Activated naive CD8-positive, alpha-beta T cell treated with anti-CD3 and anti-CD28 coated beads for 36 hours (primary cell): ENCODE measurements around the gene RSPO1. TPM values are rescaled to one million over a fixed set of nuclear protein-coding genes. Genes with fewer than 3 reads are reported as not detected.
"Not testable (repeated sequence)": the region's sequence is repeated elsewhere in the genome, so short reads cannot be mapped to it uniquely, and the experiment has no call there.

ENCODE experiments used
- DNase-seq: peaks from one replicate; pipeline ENCODE4 v3.0.0; 2021
- H3K27ac Mint-ChIP-seq: one replicate; pipeline ENCODE4 v1.8.0; 2022; ENCODE audit warnings: mild to moderate bottlenecking, moderate library complexity, mixed read lengths
- H3K27me3 Mint-ChIP-seq: one replicate; pipeline ENCODE4 v1.8.0; 2022; ENCODE audit warnings: mild to moderate bottlenecking, mixed read lengths
- H3K36me3 Mint-ChIP-seq: one replicate; pipeline ENCODE4 v1.8.0; 2021; ENCODE audit warnings: mild to moderate bottlenecking, mixed read lengths
- H3K4me1 Mint-ChIP-seq: one replicate; pipeline ENCODE4 v1.8.0; 2021; ENCODE audit warnings: mixed read lengths
- H3K4me3 Mint-ChIP-seq: one replicate; pipeline ENCODE4 v1.8.0; 2022; ENCODE audit warnings: mild to moderate bottlenecking, moderate library complexity, mixed read lengths
- H3K9me3 Mint-ChIP-seq: one replicate; pipeline ENCODE4 v1.8.0; 2022; ENCODE audit warnings: mixed read lengths
- total RNA-seq, 2 experiments: library from RNA; stranded (reverse); gene quantifications; one replicate each; pipeline ENCODE4 v1.2.3, GENCODE V29; 2021

Gene RSPO1, protein sequence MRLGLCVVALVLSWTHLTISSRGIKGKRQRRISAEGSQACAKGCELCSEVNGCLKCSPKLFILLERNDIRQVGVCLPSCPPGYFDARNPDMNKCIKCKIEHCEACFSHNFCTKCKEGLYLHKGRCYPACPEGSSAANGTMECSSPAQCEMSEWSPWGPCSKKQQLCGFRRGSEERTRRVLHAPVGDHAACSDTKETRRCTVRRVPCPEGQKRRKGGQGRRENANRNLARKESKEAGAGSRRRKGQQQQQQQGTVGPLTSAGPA
- total RNA-seq: not detected

DNA sequence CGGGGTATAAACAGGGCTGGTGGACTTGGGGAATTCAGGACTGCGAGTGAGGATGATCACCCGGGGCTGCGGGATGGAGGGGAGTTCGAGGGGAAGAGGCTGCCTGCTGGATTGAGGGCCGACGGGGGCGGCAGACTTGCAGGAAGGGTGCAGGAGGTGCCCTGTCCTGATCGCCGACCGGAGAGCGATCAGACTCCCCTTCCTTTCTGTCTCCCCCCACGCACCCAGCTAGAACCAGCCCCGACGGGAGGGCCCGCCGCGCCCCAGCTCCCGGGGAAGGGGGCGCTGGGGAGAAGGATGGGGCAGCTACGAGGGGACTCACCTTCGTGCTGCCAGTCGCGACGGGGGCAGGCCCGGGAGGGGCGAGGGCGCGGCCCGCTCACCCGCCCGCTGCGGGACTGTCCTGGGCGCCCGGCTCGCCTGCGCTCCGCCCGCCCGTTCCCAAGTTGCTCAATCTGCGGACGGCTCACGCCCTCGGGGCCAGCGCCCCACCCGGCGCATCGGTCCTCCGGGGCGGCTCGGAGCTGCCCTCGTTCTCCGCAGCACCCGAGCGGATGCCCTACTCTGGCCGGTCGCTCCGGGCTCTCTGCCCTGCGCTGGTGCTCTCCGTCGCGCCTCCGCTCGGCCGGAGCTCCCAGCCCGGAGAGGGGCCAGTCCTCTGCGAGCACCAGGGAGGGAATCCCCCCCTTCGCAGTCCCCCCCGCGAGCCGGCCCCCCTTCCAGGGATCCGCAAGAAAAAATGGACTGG is at the start of gene RSPO1:
Gene RSPO1, minus strand, starts transcription at position 649 of the 748 bp plus-strand sequence. CDS start 5,231 bp downstream, outside the sequence.
- DNase-seq: peak; percentile 8
- H3K4me1 Mint-ChIP-seq: peaks cover 10% of the 10 kb centered on the region
- no peaks in the 10 kb centered on the region for H3K36me3 Mint-ChIP-seq
- H3K4me3 Mint-ChIP-seq: no peak within 1 kb of the TSS
- H3K9me3 Mint-ChIP-seq: no peaks in the 10 kb centered on the region
- no peak within 1 kb of the TSS for H3K27ac Mint-ChIP-seq
- H3K27me3 Mint-ChIP-seq: peaks cover 73% of the 10 kb centered on the region

DNA sequence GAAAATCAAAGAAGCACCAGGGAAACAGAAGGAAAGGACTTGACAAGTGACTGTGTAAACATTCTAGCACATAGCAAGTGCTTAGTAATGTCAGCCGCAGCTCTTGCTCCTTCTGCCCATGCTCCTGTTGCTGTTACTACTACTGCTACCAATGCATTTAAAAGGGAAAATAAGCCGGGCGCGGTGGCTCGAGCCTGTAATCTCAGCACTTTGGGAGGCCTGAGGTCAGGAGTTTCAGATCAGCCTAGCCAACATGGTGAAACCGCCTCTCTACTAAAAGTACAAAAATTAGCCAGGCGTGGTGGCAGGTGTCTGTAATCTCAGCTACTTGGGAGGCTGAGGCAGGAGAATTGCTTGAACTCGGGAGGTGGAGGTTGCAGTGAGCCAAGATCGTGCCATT is 49.5 kb upstream of the RSPO1 start:
- H3K4me3 Mint-ChIP-seq, DNase-seq, H3K27me3 Mint-ChIP-seq, H3K9me3 Mint-ChIP-seq, H3K27ac Mint-ChIP-seq: not testable (repeated sequence)
- peaks cover 23% of the 10 kb centered on the region for H3K4me1 Mint-ChIP-seq
- peaks cover 26% of the 10 kb centered on the region for H3K36me3 Mint-ChIP-seq

DNA sequence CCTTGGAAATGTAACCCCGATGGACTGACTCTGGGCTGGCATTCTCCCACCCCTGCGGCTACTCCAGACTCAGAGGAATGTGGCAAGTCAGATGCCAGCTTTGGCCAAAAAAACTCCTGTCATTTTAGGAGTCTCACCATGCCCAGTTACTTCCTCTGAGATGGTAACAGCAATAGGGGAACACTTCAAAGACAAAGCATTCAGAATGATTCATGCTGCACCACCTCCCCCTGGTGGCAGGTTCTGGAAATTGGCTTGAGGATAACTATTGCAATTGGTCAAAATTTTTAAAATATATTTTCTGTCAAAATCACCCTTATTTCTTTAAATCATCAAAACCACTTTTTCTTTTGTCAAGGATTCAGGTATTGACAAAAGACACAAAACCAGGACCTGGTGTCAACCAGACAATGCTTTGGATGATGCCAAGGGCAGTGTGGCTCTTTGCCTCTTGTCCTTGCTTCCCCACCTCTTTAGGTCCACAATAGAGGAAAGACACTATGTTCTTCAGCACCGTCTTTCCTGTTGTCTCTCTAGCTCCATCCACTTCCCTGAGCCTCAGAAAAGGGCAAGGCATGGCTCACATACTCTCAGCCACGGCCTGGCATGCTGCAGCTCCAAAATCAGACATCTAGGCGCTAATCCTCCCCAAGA is 47.8 kb upstream of the RSPO1 start:
- H3K27me3 Mint-ChIP-seq: no peaks in the 10 kb centered on the region
- H3K4me1 Mint-ChIP-seq: peaks cover 8% of the 10 kb centered on the region
- H3K36me3 Mint-ChIP-seq: peaks cover 17% of the 10 kb centered on the region
- H3K4me3 Mint-ChIP-seq: peak overlapping the region; percentile 37
- peak; percentile 69 for DNase-seq
- no peaks in the 10 kb centered on the region for H3K9me3 Mint-ChIP-seq
- H3K27ac Mint-ChIP-seq: no peak overlapping the region

DNA sequence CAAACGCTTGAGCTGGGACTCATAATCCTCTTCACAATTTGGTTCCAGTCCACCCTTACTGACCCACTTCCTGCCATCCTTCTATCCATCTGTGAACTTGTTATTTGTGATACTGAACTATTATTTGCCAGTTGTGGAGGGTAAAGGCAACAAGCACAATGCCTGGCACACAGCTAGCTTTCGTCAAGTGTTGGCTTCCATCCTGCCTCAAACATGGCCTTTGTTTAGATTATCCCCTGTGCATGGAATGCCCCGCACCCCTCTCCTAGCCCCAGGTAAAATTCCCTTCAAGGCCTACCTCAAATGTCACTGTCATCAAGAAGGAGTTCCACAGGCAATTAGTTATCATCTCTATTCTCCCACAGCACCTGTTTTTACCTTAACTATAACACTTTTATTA is 46.2 kb upstream of the RSPO1 start:
- Mint-ChIP-seq H3K9me3 (no peaks in the 10 kb centered on the region), H3K4me3 (no peak overlapping the region), H3K27me3 (no peaks in the 10 kb centered on the region), H3K27ac (no peak overlapping the region), H3K36me3 (peaks cover 13% of the 10 kb centered on the region), H3K4me1 (peaks cover 8% of the 10 kb centered on the region)
- DNase-seq: no peak

DNA sequence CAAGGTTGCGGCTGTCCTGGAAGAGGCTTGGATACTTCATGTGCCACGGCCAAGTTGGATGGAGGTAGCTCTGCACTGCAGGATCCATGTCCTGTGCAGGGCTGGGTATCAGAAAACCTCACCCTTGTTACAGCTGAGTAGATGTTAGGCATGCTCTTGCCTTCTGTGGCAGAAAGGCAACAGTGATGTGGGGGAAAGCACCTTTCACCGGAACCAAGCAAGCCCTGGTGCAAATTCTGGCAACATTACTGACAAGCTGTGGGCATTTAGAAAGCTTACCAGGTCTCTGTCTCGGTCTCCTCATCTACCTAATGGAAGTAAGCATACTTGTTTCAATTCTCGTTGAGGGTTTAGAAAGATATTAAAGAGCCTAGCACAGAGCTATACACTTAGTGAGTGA is 43.1 kb upstream of the RSPO1 start:
- H3K36me3 Mint-ChIP-seq: peaks cover 11% of the 10 kb centered on the region
- no peak for DNase-seq
- no peaks in the 10 kb centered on the region for H3K27me3 Mint-ChIP-seq
- no peak overlapping the region for H3K27ac Mint-ChIP-seq
- peaks cover 21% of the 10 kb centered on the region for H3K4me1 Mint-ChIP-seq
- H3K9me3 Mint-ChIP-seq: no peaks in the 10 kb centered on the region
- no peak overlapping the region for H3K4me3 Mint-ChIP-seq

DNA sequence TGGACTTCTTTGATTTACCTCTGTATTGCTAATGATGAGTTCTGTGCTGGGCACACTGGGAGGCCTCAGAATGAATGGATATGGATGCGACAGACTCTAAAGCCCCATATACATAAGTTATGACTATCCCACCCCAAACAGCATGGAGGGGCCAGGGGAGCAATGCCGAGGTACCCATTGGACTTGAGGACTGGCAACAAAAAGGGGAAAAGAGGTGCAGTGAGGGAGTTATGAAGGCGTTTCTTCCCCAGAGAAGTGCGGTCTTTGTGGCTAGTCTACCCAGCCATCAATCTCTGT is 42.4 kb upstream of the RSPO1 start:
- Mint-ChIP-seq H3K27me3 (no peaks in the 10 kb centered on the region), H3K4me1 (peaks cover 16% of the 10 kb centered on the region), H3K36me3 (peaks cover 5% of the 10 kb centered on the region), H3K27ac (no peak overlapping the region), H3K4me3 (no peak overlapping the region), H3K9me3 (no peaks in the 10 kb centered on the region)
- DNase-seq: no peak

DNA sequence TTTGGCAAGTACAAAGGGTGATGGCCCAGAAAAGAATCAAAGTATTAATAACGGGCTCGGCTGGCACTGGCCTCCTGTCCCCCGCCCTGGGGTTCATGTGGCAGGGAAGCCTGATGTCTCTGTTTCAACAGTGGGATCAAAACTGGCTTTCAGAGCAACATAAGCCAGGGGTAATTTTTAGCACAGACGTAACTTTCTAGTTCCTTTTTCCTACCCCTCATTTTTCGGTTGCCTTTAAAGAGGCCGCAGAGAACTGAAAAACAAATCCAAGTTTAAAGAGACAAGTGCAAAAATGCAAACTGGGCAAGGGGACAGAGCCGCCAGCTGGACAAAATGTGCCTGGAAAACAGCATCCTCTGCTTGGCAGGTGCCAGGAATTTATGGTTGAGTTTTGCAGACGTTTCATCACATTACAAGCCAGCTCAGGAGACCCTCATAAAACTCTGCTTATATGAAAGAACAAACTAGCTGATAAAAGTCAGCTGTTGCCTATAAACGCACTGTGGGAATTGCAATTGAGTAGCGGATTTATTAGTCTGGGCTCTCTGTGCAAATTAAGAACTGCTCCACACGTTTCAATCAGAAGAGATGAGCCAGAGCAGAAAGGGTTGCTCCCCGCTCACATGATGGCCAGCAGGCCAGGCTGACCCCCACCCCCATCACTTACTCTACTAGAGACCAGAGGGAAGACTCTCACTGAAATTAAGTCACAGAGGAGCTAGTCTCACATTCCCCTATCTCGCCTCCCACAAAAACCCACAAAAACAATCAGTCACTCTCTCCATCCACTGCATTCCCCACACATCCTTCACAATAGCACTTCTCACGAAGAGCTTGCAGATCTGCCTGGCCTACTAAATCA is 41.8 kb upstream of the RSPO1 start:
- H3K4me3 Mint-ChIP-seq: no peak overlapping the region
- DNase-seq: no peak
- H3K27me3 Mint-ChIP-seq: peaks cover 2% of the 10 kb centered on the region
- H3K36me3 Mint-ChIP-seq: peaks cover 4% of the 10 kb centered on the region
- peak overlapping the region; percentile 26 for H3K27ac Mint-ChIP-seq
- no peaks in the 10 kb centered on the region for H3K9me3 Mint-ChIP-seq
- peaks cover 16% of the 10 kb centered on the region for H3K4me1 Mint-ChIP-seq

DNA sequence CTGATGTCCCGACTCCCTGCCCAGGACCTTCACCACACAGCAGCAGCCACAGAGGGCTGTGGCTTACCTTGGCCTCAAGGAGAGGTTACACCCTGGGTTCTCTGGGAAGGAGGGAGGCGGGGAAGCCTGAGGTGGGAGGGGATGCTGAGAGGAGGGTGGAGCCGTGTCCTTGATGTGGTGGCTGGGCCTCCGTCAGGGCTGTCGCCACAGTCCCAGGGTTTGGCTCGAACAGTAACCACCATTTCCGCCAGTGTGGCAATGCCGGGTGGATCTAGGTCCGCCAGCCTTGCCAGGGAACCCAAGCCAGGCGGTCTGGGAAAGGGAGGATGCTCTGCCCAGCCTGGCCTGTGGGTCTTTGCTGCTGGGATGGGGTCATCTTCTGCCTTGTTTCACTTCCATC is 39.2 kb upstream of the RSPO1 start:
- Mint-ChIP-seq H3K27me3 (peaks cover 6% of the 10 kb centered on the region), H3K9me3 (no peaks in the 10 kb centered on the region), H3K4me1 (peaks cover 16% of the 10 kb centered on the region), H3K4me3 (no peak overlapping the region), H3K27ac (no peak overlapping the region), H3K36me3 (no peaks in the 10 kb centered on the region)
- peak; percentile 72 for DNase-seq

DNA sequence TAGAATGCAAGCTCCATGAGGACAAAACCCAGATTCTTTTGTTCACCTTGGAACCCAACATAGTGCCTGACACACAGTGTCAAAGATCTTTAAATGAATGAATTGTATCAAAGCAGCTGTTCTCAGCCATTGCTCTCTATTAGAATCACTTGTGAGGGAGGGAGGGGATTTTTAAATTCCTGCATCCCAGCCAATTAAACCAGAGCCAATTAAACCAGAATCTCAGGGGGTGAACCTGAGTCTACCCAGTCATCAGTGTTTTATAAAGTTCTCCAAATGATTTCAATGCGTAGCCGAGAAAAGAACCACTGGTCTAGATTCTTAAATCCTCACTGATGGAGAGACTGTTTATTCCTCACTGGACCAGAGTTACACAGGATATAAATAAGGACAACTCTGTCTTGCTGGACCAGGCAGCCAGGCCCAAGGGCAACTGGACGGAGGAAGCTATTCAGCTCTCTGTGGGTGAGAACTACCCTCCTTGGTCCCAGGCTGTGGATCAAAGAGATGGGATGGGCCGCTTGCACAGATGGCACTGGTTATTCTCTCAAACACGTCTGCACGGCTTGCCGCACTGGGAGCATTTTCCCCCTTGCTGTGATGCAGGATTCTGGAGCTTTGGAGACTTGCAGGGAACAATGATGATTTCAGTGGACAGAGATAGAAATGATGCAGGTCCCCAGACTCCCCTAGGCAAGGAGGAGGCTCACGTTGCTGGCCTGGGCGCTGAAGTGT is 37.6 kb upstream of the RSPO1 start:
- H3K36me3 Mint-ChIP-seq: no peaks in the 10 kb centered on the region
- no peaks in the 10 kb centered on the region for H3K9me3 Mint-ChIP-seq
- H3K4me3 Mint-ChIP-seq: no peak overlapping the region
- no peak for DNase-seq
- no peak overlapping the region for H3K27ac Mint-ChIP-seq
- peaks cover 16% of the 10 kb centered on the region for H3K4me1 Mint-ChIP-seq
- peaks cover 6% of the 10 kb centered on the region for H3K27me3 Mint-ChIP-seq

DNA sequence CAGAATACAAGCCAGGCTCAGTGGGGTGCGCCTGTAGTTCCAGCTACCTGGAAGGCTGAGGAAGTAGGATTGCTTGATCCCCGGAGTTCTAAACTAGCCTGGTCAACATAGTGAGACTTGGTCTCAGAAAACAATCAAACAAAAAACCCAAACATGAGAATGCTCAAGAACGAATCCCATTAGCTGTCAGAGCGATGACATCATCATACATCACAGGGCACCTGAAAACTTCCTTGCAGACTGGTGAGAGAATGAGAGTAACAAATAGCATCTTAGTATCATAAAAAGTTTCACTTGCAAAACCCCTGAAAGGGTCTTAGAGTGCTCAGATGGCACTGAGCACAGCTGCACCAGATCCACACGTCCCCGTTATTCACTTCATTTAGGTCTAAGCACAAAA is 36.6 kb upstream of the RSPO1 start:
- H3K27ac Mint-ChIP-seq: no peak overlapping the region
- no peaks in the 10 kb centered on the region for H3K36me3 Mint-ChIP-seq
- H3K4me1 Mint-ChIP-seq: peaks cover 16% of the 10 kb centered on the region
- peaks cover 6% of the 10 kb centered on the region for H3K27me3 Mint-ChIP-seq
- no peaks in the 10 kb centered on the region for H3K9me3 Mint-ChIP-seq
- H3K4me3 Mint-ChIP-seq: no peak overlapping the region
- no peak for DNase-seq

DNA sequence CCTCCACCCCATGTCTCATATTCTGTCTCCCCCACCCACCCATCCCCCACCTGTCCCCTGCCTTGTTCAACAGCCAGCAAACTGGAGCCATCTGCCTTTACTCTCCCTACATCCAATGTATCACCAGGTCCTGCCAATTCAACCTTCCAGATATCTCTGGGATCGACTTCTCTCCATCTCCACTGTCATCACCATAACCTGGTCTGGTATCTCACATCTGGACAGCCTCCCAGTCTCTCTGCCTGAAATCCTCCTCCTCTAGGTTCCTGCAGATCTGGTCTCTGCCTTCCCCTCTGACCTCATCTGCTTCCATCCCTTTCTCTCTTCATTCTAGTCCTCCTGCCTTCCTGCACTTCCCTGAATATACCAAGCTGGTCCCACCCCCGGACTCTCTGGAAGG is 35.4 kb upstream of the RSPO1 start:
- Mint-ChIP-seq H3K4me1 (peaks cover 14% of the 10 kb centered on the region), H3K27ac (no peak overlapping the region), H3K27me3 (peaks cover 6% of the 10 kb centered on the region), H3K36me3 (no peaks in the 10 kb centered on the region), H3K4me3 (no peak overlapping the region), H3K9me3 (no peaks in the 10 kb centered on the region)
- DNase-seq: no peak

DNA sequence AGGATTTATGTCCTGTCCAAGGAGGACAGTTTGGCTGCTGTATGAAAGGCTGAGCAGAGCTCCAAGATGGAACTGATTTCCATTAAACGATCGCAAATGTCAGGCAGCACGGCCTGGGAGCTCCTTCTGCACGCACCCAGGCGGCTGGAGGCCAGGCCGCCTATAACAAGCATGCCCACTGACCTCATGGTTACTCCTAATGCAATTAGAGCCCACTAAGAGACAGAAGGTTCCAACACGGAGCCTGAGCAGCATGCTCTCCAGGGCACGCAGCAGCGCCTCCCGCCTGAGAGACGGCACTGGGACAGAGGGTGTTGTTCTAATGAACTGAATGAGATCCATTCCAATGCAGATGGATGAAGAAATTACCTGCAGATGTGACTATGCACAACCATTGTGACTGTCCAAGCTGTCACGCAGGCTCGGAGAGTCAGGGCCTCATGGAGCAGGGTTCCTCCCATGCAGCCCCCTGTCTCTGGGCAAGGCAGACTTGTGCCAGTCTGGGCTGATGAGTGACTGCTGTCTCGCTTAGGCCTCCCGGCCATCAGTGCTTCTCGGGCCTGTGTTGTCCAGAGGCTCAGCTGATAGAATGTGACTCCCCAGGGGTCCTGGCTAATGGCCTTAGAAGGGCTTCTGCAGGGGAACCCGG is 32.5 kb upstream of the RSPO1 start:
- no peaks in the 10 kb centered on the region for H3K36me3 Mint-ChIP-seq
- H3K4me1 Mint-ChIP-seq: no peaks in the 10 kb centered on the region
- DNase-seq: no peak
- H3K27ac Mint-ChIP-seq: no peak overlapping the region
- peaks cover 6% of the 10 kb centered on the region for H3K27me3 Mint-ChIP-seq
- no peaks in the 10 kb centered on the region for H3K9me3 Mint-ChIP-seq
- no peak overlapping the region for H3K4me3 Mint-ChIP-seq

DNA sequence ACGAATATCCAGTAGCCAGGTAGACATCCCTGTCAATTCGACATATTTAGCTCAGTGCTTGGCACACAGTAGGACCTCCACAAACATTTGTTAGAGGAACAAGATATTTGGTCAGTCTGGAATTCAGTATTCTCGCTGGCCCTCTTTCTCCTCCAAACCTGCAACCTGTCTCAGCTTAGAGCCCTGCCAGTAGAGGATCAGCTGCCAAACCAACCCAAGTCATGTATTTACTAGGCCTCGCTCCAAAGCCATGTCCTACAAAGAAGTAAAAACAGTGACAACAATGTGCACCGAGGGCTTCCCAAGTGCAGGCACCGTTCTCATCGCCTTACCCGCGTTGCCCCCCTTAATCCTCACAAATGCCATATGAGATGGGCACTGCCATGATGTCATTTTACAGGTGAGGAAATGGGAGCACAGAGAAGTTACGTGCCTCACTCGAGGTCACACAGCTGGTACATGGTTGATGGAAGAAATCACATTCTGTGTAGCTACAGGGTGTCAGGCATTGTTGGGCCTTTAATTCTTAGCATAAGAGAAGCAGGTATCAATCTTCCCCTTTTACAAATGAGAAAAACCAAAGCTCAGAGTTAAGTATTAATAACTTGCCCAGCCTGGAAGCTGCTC is 31.7 kb upstream of the RSPO1 start:
- Mint-ChIP-seq H3K27ac (no peak overlapping the region), H3K4me1 (no peaks in the 10 kb centered on the region), H3K36me3 (no peaks in the 10 kb centered on the region), H3K9me3 (no peaks in the 10 kb centered on the region), H3K4me3 (no peak overlapping the region), H3K27me3 (peaks cover 3% of the 10 kb centered on the region)
- DNase-seq: no peak
